8988T (cell line): Measurements from ENCODE around the gene SMU1.

Experiments used
- DNase-seq: peaks from one replicate; pipeline ENCODE4 v3.0.0; 2011

Gene SMU1

DNA sequence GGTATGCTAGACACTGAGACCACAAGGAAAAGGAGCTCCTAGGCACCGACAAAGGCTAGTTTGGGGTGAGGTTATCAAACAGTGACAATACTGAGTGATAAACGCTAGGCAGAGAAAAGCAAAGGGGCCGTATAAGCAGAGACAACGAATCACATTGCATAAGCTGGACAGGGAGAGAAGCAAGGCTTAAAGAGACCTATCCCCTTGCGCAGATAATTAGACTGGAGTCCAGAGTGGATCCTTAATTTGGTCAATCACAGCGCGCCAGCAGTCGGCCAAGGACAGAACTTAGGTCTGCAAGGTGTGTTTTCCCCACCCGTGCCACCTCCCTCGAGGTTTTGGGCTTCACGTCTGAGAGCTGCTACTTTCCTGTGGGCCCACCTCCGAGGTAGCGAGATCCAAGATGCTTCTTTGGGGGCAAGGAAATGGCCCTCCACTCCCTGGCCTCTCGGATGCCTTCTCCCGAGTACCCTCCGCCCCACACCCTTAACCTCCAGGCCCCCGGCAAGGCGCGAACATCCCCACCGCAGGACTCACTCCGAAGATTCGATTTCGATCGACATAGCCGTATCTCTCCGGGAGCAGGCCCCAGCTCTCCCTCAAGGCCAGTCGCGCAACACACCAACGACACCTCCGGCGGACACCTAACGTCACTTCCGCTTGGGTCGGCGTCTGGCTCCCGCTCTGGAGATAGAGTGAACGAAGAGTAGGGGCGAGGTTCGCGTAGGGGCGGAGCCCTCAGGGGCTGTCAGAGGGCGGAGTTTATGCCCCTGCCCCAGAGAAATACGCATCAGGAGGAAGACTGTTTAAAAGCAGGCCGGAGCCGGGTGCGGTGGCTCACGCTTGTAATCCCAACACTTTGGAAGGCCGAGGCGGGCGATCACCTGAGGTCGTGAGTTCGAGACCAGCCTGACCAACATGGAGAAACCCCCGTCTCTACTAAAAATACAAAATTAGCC, at the start of gene SMU1:
Gene SMU1, minus strand, starts transcription at position 629 of the 959 bp plus-strand sequence. Its CDS starts 66 bp downstream, at position 563.
- peak; percentile 73 for DNase-seq

DNA sequence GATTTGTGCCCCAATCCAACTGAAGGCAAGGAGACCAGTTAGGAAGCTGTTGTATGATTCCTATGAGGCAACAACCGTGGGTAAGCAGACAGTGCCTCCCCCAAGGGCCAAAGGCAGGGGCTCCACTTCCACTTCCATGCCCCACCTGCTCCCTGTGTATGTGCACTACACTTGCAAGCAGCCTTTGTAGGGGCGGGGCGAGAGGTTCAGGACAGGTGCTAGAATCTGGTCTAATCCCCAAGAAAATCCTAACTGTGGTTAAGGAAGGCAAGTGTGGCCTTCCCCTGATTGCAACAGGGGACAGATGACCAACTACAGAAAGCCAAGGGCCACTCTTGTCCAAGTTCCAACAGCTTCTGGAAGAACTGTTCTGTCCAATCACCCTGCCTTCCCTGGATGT, 49.0 kb upstream of the SMU1 start:
- DNase-seq, result no peak

DNA sequence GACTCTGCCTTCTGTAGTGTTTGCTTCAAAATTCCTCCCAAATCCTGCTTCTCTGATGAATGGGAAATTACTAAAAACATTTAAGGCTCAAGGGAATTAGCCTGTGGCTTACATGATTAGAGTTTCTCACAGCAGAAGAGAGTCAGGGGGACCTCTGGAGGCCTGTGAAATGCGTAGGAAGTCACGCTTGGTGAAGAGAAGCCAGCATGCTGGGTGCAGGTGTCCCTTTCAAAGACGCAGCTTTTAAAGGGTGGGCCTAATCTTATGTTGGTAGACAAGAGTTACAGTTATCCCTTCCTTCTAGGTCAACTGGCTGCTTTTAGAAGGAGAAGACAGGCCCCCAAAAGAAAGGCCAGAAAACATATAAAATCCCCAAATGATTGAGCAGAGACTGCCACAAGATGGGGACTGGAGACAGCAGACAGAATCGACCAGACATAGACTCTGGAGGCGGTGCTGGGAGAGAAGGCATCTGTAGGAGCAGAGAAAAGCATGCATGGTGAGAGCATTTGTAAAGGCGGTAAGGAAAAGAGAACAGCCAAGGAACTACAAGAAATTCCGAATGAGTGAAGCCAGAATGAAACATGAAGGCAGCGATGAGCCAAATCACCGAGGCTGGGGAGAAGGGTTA, 48.4 kb upstream of the SMU1 start:
- no peak for DNase-seq

- DNase-seq, result no peak
Measured at GRCh38 chr9:33124046-33124445, 47.6 kb upstream of the SMU1 start.

GRCh38 chr9:33123407-33124031, 47.0 kb upstream of the SMU1 start:
- no peak for DNase-seq

DNA sequence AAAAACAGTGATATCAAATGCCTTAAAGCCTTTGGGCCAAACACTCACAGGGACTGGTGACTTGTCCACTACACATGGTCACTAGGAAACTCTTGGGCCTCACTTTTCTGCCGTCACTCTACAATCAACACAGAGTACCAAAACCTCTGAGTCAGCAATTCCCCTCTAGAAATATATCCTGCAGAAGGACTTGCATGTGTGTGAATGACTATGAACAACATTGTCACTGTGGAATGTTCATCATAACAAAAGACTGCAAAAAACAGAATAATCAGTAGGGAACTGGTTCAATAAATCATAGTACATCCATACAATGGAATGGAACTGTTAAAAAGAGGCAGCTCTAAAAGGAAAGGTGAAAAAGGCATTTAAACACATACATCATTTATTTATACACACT, 44.1 kb upstream of the SMU1 start:
- no peak for DNase-seq

DNA sequence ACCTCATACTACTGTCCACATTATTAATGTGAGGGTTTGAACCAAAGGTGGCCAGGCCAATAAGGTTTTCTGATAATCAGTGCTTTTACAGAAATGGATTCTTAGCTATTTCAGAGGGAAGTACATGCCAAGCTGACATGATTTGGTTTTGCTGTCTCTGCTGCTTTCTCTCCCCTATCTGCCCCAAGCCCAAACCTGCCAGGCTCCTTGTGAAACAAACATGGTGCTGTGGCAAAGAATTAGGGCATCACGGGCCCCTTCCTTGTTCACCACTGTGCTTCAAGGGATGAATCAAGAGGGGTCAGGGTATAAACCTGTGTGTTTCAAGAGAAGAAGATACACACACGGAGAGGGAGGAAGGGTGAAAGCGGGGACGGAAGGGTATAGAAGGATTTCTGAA, 41.3 kb upstream of the SMU1 start:
- DNase-seq, result no peak

DNA sequence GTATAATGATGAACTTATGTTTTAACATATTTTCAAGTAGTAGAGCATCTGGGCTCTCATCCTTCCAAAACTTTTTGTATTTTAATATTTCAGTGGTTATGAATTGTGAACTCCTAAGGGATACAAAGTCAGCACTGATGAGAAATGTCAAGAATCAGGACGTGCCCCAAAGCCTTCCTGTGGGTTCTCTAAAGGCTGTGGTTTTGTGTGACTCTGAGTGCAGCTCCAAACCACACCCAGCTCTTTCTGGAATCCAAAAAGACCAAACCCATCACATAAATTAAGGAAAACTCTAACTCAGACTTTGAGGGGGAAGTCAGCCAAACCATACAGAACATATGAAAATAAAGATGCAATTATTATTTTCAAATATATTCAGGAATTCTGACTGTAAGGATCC, 40.8 kb upstream of the SMU1 start:
- no peak for DNase-seq

DNA sequence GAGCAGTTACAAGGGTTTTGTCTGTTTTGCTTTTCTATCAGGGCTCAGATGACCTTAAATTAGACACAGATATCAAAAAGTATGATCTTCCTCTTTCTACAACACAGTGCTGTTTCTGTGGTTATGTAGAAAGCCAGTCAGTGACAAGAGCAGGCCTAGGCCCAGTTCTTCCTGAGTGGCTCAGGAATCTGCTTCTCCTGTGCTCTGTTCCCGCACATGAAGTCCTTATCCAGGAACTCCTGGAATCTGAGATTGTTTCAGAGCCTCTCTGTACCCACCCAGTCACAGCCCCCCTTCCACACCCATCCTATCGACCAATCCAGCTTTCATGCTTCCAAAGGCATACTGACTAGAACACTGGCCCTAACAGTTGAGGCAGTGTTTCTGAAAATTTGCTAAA, 40.4 kb upstream of the SMU1 start:
- no peak for DNase-seq

DNA sequence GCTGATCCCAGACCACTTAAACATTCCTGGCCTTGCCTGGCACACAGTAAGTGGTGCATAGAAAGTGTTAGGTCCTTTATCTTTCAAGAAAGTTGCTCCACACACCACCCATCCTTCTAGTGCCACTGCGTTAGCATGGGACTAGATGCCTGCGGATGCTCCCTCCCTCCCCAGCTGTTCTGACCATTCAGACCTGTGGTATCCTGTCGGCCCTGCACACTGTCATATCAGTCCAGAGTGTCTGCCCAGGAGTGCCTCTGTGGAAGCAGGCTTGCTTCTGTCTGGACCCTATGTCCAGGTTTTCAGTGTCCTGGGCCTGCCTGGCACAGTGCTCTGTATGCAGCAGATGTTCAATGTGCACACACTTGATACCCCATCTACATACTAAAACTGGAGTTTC, 38.3 kb upstream of the SMU1 start:
- no peak for DNase-seq

- no peak for DNase-seq
Measured at GRCh38 chr9:33113799-33114547, 37.5 kb upstream of the SMU1 start.

DNA sequence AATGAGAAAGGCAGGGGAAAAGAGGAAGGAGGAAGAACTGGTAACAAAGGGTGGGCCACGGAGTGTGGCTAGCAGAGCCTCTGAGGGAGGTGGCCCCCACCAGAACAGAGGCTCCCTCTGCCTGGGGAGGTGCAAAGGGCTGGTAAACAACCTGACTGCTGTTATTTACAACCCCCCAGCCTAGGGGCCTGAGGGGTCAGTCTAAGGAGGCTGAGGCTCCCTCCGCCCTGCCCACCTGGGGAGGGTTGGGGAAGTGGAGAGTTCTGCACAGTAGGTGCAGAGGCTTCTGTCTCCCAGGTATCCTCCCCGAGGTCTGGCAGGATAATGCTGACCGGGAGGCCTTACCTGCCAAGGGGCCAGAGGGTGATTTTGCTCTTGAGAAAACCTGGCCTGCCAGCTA, 35.6 kb upstream of the SMU1 start:
- DNase-seq, result no peak

- no peak for DNase-seq
Measured at GRCh38 chr9:33111631-33112030, 35.2 kb upstream of the SMU1 start.

GRCh38 chr9:33110686-33111085, 34.2 kb upstream of the SMU1 start:
- no peak for DNase-seq

DNA sequence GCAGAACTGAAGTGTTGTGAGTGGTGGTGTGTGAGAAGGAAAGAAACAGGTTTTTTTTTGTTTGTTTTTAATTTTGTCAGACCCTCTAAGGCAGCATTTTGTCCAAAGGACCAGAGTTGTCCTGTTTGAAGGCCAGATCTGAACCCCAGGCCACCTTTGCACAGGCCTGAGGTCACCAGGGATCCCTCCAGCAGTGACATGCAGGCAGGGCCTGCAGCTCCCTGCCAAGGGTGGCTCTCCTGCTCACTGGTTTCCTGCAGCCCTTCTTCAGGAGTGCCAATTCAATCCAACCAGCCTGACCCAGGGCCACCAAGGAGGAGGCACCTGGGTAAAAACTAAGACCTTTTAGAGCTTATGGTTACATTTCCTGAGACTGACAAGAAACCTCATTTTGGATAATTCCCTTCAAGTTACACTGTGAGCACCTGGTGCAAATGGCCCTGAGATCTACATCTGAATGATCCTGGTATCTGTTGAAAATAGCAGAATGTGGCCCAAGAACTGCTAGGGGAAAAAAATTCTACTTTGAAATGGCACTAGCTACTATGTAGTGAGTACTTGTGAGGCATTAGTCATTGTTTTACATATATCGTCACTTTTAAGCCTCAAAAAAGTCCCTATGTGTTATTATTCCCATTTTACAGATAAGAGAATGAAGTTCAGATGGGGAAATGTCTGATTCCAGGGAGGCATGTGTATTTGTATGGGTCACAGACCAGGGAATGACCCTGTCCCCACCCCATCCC, 33.5 kb upstream of the SMU1 start:
- DNase-seq, result no peak

GRCh38 chr9:33109097-33109496, 32.6 kb upstream of the SMU1 start:
- no peak for DNase-seq

DNA sequence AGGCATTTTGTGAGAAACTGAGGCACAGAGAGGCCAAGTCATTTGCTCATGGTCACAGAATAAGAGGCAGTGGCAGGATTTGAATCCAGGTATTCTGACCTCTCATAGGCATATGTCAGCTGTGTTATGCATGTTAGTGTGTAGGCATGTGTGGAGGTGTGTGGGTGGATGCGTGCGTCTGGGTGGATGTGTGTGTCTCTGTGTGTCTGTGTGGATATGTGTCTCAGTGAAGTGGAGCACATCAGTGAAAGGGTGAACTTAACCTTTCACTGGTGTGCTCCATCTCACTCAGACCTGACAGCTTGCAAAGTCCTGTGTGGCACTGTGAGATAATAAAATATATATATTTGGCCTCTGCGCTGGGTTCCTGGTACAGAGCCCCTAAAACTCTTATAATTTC, 32.0 kb upstream of the SMU1 start:
- no peak for DNase-seq

DNA sequence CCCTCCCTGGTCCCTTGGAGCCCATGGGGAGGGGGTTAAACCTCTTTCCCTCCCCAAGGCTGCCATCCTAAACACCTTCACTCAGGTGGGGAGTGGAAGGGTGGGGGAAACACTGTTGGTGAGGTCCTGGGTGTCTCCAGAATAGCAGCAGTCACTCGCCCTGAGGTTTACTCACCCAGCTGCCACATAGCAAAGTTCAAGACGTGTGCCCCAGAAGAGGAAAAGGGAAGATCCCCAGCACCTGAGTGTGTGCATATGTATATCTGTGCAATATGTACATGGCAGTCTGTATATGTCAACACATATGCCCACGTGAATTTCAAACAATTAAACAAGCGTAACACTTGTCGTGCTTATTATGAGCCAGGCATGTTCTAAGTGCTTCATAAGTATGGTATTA, 31.3 kb upstream of the SMU1 start:
- no peak for DNase-seq

DNA sequence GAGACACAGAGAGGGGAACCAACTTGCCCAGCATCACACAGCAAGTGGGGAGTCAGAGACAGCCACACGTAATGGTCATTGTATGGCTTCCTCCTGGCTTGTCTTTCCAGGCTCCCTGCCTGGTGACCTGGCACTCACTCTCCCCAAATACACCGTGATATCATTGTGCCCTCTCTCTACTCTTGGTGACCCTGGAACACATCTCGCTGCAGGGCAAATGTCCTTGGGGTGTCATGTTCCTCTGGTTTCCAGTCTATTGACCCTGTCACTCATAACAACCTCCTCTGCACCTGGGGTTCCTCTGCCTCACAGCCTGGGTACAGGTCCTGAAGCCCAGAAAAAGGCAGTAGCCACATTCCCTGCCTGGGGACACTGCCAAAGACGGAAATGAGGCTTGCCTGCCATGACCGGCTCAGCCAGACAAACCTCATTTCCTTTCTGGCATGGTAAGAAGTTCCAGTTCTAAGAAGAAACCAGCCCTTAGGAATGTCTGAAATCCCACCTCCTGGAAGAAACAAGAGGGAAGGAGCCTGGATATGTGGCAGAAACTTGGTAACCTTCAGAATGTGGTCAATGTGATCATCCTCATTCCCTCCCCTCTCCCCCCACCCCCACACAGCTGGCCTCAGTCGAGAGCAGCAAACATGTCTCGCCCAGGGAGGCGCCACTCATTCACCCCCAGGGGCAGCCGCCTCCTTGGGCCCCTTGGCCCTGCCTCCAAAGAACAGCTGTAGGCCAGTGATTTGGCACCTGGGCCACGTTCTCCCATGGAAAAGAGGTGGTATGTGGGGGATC, 30.6 kb upstream of the SMU1 start:
- DNase-seq, result no peak

GRCh38 chr9:33106372-33106771, 29.9 kb upstream of the SMU1 start:
- DNase-seq, result no peak

GRCh38 chr9:33105959-33106358, 29.5 kb upstream of the SMU1 start:
- DNase-seq, result no peak

DNA sequence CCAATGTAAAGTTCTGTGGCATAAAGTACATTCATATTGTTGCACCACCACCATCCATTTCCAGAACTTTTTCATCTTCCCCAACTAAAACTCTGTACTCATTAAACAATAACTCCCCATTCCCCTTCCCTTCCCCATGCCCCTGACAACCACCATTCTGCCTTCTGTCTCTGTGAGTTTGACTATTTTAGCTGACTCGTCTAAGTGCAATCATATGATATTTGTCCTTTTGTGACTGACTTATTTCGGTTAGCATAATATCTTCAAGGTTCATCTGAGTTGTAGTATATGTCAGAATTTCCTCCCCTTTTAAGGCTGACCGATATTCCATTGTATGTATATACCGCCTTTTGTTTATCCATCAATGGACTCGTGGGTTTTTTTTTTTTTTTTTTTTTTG, 29.0 kb upstream of the SMU1 start:
- DNase-seq, result no peak
